Right ventricle myocardium superior (tissue), 1 donor: Measurements from ENCODE around the gene ZNF365. TPM values are rescaled to one million over a fixed set of nuclear protein-coding genes. Genes with fewer than 3 reads are reported as not detected.
"Not testable (repeated sequence)": the region's sequence is repeated elsewhere in the genome, so short reads cannot be mapped to it uniquely, and the experiment has no call there.

Experiments used
- ATAC-seq: fragments of 200-7000 bp; cut with Tn5 transposase; one replicate; pipeline ENCODE4 v1.9.1; 2020; ENCODE audit warnings: mild to moderate bottlenecking; ENCODE audit not compliant: poor library complexity
- DNase-seq: peaks from one replicate; pipeline ENCODE4 v3.0.0-alpha.2; 2020
- intact Hi-C: fragments of 100-400 bp; cut with DNase I; formaldehyde crosslinking; loops from one replicate; pipeline ENCODE4 v1.11.2; 2022
- total RNA-seq: library from RNA; stranded (reverse); fragmentation: NEBNext Ultra II Directional; extraction: Animal tissue kit (Norgen Biotek cat#: 25700); gene quantifications from one replicate; pipeline ENCODE4 v1.2.1, GENCODE V29; 2021
- donor health status: DM: no; HTN: yes; CAD: no; lungs with severe emphysema.

Gene ZNF365
- total RNA-seq, 1 donor from 2014 or later = not detected

DNA sequence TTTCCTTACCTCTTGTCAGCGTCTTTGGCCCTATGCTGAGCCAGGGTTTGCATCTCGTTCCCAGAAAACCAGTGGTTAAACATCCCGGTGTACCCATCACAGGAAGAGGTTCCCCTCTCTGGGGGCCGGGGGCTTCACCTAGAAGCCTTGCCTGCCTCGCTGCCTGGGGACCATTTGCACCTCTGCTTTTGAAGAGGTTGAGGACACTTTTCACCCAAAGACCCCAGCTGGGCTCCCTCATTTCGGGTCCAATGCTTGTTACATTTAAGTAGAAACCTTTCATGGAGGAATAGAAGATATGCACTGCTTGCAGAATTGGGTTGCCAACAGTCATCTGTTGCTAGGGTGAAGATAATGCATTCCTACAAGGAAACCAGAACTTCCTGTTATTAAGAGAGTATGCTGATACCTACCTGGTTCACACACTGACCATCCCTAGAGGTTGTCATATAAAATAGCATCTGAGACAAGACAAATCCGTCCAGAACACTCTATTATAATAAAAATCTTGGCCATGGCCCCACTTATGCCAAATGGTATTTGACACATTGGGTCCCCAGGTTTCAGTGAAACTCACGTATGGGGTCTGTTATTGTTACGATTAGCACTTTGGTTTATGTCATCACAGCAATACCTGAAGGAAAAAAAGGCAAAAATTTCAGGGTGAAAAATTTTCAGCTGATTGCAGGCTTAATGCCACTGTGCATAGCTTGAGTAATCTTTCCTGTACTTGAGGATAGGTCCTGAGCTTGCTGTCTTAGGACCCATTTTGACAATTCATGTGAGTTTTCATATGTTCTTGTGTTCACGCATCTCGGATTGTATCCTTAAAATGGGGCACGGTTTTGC lies 917 bp downstream of the ZNF365 start:
- ATAC-seq (no peak), DNase-seq (no peak)
- intact Hi-C loops = no loop called here

- no peak for DNase-seq
- intact Hi-C loops = no loop called here
- ATAC-seq = no peak
Measured at GRCh38 chr10:62376071-62377025, 2.2 kb downstream of the ZNF365 start.

DNA sequence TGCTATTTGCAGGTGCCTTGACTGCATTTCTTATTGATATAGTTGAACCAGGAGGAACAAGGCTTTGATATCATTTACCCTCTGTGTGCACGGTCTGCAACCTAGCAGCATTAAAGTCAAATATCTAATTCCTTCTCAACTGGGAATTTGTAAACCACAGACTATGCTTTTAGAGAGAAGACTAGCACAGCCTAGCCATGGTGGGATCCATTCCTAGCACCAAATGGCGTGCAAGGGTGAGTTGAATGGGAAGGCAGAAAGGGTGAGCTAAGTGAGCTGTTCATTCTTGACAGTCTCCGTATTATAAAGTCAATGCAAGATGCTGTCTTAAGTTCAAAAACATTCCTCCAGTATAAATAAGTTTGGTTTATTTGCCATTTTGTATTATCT lies 2.9 kb downstream of the ZNF365 start:
- intact Hi-C loops = no loop called here
- DNase-seq (no peak), ATAC-seq (no peak)

DNA sequence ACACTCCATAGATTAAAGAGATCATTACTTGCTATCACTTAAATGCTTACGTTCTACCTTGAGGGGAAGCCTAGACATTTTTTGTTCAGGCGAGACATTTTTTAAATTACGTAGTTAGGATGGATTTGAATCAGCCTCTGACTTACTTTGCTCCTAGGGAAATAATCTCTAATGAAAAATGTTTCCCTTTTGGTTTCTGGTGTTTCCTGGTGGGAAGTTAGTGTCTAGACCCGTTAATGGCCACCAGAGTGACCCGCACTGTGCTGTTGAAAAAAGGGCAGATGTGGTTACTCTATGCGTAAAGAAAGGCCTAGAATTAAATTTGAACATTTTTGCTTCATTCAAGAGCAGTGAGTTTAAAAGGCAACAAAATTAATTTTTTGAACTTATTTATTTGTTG lies 3.8 kb downstream of the ZNF365 start:
- no peak for DNase-seq
- intact Hi-C loops = no loop called here
- no peak for ATAC-seq

DNA sequence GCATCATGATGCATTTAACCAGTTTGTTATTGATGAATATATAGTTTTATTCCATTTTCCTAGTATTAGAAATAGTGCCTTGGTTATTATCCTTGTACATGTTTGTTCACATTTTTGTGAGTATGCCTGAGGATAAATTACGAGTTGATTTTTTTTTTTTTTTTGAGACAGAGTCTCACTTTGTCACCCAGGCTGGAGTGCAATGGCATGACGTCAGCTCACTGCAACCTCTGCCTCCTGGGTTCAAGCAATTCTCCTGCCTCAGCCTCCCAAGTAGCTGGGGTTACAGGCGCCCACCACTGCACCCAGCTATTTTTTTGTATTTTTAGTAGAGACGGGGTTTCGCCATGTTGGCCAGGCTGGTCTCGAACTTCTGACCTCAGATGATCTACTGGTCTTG lies 4.7 kb downstream of the ZNF365 start:
- intact Hi-C loops, DNase-seq, ATAC-seq: not testable (repeated sequence)

GRCh38 chr10:62379394-62379793 lies 5.2 kb downstream of the ZNF365 start:
- ATAC-seq (no peak), DNase-seq (no peak)
- intact Hi-C loops = no loop called here

- DNase-seq = no peak
- intact Hi-C loops = no loop called here
- ATAC-seq = no peak
Measured at GRCh38 chr10:62380016-62380415, 5.8 kb downstream of the ZNF365 start.

DNA sequence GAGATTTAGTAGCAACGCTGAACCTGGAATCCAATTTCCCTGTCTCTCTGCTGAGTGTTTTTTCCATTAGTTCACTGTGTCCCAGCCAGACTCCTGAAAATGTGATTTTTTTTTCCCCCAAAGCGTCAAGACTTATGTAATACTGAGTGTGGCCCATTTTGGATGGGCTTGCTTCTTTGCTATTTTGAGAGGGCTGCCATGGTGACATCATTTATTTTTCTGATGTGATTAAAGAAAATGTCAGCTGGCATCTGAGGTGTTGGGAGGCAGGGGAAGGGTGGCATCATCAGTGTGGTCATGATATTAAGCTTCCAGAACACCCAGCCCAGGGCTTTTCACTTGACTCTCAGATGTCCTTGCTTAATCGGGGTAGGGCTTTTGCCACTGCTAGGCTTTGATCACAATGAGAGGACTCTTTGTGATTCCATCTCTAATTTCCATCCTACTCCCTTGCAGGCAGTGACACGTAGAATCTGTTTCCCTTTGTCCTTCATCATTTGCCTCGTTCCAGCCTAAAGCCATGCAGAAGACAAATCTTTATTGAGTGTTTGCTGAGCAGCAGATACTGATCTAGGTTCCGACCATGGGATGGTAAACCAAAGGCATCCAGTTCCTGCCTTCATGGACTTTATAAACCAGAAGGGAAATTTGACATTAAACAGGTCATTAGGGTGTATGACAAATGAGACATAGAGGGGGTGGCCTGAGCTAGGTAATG lies 7.4 kb downstream of the ZNF365 start:
- no peak for ATAC-seq
- DNase-seq = no peak
- intact Hi-C loops = no loop called here

- DNase-seq (no peak), ATAC-seq (no peak)
- intact Hi-C loops = no loop called here
Measured at GRCh38 chr10:62382831-62383230, 8.7 kb downstream of the ZNF365 start.

- DNase-seq (no peak), ATAC-seq (no peak)
- intact Hi-C loops = no loop called here
Measured at GRCh38 chr10:62384057-62384446, 9.9 kb downstream of the ZNF365 start.

DNA sequence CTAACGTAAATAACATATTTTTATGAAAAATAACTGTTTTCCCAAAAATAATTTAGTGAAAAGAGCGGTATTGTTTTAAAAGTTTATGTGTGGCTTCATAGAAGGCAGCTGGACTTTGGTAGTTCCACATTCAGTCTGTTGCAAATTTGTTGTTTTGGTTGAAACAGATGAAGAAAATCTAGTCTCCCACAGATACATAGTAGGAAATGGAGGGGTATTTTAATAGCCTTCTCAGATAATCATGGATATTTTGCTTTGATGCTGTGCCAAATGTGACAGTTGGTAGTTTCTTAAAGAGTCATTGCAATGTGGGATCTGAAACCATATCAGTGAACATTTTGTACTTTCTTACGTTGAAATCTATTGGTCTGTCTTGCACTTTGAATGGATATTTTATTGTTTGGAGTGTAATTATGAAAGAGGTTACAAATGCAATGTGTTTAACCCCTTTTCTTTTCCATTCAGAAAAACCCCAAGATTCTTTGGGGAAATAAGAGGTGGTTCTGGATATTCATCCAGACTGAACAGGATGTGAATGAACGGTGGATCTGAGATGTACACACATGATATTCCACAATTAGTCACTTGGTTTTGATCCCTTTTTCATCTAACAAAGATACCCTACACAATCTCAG lies 10.4 kb downstream of the ZNF365 start:
- ATAC-seq = no peak
- DNase-seq = no peak
- intact Hi-C loops = no loop called here

DNA sequence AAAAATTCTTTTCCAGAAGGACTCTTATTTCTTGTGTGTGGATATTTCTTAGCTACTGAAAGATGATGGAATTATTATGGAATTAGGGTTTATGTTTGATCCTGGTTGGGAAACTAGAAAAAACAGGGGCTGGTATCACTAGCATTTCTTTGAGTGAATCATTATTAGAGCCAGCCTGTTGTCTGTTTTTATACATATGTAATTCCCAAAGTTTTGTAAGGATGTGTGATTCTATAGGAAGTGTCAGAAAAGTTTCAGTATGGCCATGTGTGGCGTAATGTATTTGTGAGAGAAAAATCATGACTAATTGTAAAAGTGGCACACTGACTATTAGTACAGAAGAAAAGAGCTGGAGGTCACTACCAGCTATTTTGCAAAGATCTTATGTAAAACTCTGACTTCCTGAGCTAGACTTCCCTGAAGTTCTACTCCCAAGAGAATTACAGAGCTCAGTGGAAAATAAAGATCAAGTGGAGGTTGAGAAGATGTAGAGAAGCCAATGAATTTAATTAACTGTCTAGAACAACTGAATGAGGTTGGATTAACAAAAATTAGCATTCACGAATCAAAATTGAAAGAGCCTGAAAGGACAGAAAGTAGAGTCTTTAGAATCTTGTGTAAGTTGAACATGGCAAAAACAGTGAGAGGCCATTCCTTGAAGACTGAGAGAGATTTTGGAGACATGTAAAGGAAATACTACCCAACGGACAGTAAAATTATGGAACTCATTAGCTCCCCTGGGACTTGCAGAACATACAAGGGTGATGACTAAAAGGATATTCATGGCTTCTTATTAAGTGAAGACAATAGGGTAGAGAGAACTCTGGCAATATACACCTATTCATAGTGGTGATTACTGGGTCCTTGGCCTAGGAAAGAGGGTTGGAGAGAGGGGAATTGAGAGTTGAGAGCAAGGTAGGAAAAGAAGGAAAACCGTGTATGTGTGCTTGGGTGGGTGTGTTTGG lies 12.5 kb downstream of the ZNF365 start:
- ATAC-seq = no peak
- intact Hi-C loops = no loop called here
- DNase-seq = no peak

GRCh38 chr10:62388328-62388727 lies 14.2 kb downstream of the ZNF365 start:
- DNase-seq = no peak
- intact Hi-C loops = no loop called here
- ATAC-seq = no peak

DNA sequence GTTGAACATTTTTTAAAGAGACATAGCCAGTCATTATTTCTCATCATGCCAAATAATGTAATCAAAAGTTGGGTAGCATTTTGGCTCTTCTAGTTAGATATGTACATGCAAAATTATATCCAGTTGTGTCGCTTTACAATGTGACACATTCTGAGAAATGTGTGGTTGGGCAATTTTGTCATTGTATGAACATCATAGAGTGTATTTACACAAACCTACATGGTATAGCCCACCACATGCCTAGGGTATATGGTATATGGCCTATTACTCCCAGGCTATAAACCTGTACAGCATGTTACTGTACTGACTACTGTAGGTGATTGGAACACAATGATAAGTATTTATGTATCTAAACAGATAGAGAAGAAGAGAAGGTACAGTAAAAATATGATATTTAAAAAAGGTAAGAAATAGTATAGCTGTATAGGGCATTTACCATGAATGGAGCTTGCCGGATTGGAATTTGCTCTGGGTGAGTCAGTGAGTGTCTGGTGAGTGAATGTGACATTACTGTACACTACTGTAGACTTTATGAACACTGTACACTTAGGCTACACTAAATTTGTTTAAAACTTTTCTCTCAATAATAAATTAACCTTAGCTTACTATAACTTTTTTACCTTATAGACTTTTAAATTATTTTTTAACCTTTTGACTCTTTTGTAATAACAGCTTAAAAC lies 16.5 kb downstream of the ZNF365 start:
- DNase-seq (no peak), ATAC-seq (no peak)
- intact Hi-C loops = no loop called here

- no peak for ATAC-seq
- no peak for DNase-seq
- intact Hi-C loops = no loop called here
Measured at GRCh38 chr10:62393237-62393636, 19.1 kb downstream of the ZNF365 start.

- no peak for ATAC-seq
- DNase-seq = no peak
- intact Hi-C loops = no loop called here
Measured at GRCh38 chr10:62394556-62395018, 20.4 kb downstream of the ZNF365 start.

DNA sequence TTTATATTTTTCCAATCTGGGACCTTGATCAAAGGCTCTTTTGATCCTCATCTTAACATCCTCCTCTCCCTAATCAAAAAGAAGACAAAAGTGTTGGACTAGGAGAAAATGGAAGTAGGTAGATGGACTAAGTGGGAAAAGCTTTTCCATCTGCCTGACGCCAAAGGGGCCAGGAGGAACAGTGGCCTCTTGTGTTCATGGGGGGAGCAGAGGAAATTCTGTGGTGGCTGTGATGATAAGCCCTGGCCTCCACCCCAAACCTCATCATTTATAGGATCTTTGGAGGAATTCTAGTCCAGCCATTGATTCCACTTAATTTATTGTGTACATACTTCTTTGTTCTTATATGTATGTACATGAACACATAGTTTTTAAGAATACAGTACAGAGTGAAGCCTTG lies 21.7 kb downstream of the ZNF365 start:
- ATAC-seq = no peak
- intact Hi-C loops = no loop called here

More for the DNA sequence above, 21.7 kb downstream of the ZNF365 start:
- no peak for DNase-seq
